ENCODE data around the gene FAM98B.
"Not testable (repeated sequence)": the region's sequence is repeated elsewhere in the genome, so short reads cannot be mapped to it uniquely, and the experiment has no call there.

Gene FAM98B

DNA sequence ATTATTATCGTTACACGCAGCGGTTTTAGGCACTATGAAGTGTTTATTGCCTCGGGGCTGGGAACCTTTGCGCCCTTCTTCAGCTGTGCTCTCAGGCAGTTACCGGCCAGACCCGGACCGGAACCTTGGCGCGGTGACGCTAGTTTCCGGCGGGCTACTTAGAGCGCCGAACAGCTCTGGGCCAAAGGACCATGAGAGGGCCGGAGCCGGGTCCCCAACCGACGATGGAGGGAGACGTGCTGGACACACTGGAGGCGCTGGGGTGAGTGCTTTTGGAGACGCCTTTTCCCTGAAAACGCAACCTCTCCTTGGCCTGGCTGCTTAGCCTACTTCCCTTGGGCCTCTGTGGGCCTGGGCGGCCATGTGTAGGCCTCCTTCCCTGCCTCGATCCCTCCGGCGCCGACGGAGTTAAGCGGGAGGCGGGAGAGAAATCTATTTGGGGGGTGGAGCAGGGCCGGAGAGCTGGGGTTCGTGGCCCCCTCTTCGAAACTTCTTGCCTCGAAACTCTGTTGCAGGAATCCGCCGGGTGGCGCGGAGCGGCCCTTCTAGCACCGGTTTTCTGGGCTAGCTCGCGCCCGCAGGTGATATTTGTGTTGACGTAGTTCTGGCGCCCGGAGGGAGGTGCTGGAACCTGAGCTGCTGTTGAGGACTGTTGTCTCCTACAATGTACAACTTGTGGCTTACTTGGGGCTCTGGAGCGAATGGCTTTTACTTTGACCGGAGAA, at the start of gene FAM98B:
TSS of gene FAM98B (plus strand) at position 157 of the 725 bp plus-strand sequence. CDS start at position 192, 35 bp downstream.
- DNase-seq = peak; percentile 95

DNA sequence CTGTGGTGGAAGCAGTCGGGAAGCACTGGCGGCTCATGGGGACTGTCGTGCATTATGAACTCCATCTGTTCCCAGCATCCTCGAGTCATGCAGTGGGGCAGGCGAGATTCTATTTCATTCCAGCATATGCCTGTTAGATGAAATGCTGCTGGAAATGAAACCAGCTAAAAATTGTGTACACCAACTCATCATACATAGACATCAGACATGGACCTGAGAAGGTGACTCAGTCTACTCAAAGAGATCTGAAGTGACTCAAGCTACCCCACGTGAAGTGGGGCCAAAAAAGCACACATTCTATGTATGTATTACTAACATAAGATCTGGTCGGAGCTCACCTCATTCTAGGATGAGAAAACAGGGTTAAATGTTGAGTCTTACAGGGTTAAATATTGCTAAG, 47.5 kb upstream of the FAM98B start:
- no peak for DNase-seq

DNA sequence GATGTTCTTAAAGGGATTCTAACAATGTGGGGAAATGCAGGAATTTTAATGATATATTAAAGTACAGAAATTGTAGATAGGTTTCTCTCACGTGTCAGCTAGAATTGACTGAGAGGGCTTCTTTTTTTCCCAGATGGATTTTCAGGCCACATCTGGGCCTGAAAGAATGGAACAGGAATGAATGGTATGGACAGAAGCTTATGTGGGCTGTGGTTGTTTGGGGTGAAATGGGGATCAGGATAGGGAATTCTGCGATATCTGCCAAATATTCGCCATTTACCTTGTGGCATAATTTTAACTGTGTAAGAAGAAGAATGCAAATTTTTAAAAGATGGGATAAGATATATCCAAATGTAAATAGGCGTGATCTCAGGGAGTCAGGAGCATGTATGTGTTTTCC, 45.4 kb upstream of the FAM98B start:
- no peak for DNase-seq

- DNase-seq = no peak
These were observed 42.0 kb upstream of the FAM98B start for GRCh38 chr15:38411902-38412301.

DNA sequence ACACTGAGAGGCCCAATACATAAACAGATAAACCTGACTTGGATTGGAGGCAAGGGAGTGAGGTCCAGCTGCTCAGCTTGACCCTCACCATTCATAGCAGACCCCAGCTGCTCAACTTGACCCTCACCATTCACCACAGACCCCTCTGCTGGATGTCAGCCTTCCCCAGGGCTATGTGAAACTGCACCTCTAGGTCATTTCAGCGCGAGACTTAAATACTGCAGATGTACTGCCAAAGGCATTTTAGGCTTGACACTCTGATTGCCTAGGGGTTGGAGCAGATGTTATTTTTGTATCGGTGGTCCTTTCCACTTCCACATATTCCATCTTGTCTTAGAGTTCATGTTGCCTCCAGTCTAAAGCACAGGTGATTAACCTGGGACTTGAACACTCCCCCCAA, 41.5 kb upstream of the FAM98B start:
- DNase-seq = no peak

DNA sequence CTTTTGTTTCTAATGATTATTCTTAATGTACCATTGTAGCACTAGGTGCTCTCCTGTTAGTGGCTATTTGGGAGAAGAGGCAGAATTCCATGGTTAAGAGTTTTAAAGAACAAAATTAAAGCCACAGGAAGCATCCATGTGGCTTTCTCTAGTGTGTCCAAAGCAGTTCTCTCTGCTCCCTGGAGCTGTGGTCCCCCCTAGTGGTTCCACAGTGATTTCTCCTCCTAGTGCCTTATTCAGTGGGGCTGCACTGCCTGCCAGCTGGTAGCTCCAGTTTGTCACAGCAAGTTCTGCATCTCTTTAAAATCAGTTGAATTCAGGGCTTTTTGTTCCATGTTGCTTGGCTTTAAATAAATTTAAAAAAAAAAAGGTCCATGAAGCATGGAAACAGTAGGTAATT, 39.6 kb upstream of the FAM98B start:
- no peak for DNase-seq

- DNase-seq = no peak
These were observed 32.7 kb upstream of the FAM98B start for GRCh38 chr15:38421069-38421690.

- no peak for DNase-seq
These were observed 29.8 kb upstream of the FAM98B start for GRCh38 chr15:38424101-38424552.

- DNase-seq = no peak
These were observed 28.7 kb upstream of the FAM98B start for GRCh38 chr15:38425269-38425668.

DNA sequence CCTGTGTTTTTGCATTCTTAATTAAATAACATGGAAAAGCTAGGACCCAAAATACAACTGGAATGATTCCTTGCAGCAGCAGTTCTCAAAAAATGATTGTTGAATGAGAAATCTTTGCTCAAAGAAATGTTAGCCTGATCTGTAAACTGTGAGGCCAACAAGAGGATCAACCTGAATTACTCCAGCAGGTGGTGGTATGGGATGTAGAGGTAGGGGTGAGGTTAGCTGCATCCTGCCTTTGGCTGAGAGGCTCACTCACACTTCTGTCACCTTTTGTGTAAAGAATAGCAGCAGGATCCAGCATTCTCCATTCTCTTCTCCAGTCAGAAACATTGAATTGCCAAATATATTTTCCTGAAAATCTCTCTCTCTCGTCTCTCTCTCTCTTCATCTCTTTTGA, 26.5 kb upstream of the FAM98B start:
- DNase-seq = no peak

GRCh38 chr15:38430106-38430760, 23.7 kb upstream of the FAM98B start:
- no peak for DNase-seq

- DNase-seq = no peak
These were observed 16.9 kb upstream of the FAM98B start for GRCh38 chr15:38436993-38437392.

DNA sequence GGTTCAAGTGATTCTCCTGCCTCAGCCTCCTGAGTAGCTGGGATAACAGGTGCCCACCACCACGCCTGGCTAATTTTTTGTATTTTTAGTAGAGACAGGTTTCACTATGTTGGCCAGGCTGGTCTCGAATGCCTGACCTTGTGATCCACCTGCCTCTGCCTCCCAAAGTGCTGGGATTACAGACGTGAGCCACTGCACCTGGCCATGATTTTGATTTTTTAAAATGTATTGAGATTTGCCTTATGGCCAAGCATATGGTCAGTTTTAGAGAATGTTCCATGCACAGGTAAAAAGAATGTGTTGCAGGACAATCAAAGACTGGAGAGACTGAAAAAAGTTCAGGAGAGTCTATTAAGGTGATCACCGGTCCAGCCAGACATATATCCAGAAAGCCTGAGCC, 16.3 kb upstream of the FAM98B start:
- DNase-seq = not testable (repeated sequence)

DNA sequence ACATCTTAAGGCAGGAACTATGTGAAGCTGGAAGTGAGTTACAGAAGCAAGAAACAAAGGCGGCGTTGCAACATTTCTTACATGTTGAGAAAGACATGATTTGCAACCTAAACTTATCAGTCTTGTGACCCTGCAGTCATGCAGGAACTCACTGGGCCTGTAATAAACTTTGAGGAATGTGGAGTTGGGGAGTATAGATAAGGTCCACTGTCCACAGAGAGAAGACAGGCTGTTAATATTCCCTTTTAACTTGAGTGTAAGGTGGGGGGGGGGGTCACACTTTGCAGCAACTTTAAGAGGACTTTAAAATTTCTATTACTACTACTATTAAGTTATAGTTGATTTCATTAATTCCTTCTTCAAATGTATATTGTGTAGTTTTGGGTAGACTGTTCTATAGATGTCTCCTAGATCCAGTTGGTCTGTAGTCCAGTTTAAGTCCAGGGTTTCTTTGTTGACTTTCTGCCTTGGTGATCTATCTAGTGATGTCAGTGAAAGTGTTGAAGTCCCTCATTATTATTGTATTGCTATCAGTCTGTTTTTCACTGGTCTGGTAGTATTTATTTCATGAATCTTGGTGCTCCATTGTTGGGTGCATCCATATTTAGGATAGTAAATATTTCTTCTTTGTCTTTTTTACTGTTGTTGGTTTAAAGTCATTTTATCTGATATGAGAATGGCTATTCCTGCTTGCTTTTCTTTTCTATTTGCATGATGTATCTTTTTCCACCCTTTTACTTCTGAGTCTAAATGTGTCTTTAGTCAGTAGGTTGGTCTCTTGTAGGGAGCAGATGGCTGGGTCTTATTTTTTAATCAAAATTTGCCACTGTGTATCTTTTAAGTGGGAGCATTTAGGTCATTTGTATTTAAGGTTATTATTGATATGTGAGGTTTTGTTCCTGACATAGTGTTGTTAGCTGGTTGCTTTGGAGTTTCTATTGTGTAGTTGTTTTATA, 15.6 kb upstream of the FAM98B start:
- DNase-seq = no peak

- DNase-seq = peak; percentile 52 to 57
These were observed 13.4 kb upstream of the FAM98B start for GRCh38 chr15:38440353-38441129.

DNA sequence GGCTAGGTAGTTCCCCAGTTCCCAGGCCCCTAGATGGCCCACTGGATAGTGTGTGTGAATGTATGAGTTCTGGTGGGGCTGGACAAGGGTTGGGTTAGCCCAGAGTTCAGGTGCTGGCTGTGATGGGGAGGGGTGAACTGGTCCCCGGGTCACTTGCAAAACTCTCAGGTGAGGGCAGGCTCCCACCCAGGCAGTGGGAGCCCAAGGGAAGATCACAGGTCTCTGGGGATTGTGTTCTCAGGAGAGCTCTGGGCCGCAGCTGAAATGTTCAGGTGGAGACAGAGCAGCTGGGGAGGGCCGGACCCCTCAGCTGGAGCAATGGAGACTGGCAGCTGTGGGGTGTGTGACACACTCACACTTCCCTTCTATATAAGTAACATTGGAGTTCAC, 12.8 kb upstream of the FAM98B start:
- no peak for DNase-seq

DNA sequence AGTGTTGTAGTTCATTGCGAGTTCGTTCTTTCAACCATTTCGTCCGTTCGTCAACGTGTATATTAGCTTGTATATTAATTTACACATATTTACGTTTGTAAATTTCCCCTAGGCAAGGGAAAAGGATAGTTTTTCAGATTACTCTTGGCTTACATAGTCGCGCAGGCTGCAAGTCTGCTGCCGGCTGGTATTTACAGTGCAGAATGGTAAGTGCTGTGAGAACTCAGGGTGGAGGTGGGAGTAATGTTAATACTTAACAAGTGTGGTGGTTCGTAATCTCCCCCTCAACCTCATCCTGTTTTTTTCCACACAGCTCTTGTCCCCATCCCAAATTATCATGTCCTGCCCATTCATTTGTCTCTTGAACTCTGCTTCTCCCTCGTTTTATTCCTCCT, 766 bp downstream of the FAM98B start:
- no peak for DNase-seq

DNA sequence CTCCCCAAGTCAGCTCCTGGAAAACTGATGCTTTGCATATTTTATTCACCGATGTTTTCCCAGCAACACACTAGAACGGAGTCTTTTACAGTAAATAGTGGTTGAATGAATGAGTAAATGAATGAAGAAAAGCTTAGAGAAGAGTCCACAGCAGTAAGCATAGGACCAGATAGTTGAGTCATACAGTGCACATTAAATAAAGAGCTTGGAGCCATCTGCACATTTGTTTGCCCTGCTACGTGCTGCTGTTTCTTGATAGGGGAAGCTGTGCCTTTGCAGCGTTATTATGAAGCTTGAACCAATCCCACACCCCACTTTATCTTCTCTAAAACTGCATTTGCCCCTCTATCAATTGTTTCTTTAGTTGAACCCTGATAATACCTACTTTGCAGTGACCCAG, 1.2 kb downstream of the FAM98B start:
- no peak for DNase-seq

DNA sequence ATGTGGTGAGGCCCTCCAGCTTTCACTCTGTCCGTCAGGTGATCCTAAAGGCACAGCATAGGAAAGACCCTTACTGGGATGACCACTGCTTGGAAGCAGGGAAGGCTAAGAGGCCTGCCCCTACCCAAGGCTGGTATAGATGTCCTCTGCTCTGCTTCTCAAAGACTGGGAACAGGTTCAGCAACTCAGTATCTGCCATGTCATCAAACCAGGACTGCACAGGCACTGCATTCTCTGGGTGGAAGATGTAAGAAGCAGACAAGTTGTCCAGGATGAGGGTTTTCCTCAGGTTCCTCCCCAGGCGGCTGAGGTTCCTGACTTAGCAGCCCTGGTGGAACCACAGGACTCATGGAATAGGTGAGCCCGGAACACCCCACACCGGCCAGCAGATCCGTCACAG, 4.7 kb downstream of the FAM98B start:
- no peak for DNase-seq

DNA sequence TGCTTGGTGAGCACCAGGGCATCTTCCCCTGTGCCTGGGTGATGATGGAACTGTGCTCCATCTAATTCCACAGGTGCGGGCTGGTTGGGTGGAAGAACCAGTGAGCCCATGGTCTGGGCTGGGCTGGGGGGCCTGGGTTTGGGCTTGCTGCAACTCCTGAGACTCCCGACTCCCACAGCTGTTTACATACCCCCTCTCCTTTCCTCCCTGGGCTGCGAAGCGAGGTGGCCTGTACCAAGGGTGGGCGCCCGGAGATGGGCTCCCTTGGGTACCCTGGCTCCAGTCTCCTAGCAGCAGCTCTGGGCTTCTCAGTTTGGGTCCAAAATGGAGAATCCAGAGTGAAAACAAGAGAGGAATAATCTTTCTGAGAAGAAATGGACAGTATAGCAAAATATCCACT, 5.6 kb downstream of the FAM98B start:
- DNase-seq = no peak

DNA sequence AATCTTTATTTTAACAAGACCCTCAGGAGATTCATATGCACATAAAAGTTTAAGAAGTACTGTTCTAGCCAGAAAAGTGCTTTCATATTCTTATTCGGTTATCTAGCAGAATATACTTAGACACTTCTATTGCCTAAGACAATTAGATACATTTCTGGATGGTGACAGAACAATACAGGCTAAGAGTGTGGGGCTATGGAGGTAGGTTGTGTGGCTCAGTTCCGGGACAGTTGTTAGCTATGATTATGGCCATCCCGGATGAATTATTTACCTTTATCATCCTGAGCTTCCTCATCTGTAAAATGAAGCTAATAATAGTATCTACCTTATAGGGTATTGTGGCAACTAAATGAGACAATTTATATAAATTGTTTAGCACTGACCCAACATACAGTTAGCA, 6.6 kb downstream of the FAM98B start:
- DNase-seq = no peak

Measured in stimulated activated CD4-positive, alpha-beta T cell treated with anti-CD3 and anti-CD28 coated beads, Interleukin-2, amount 100 ng/mL, for 48 hours (primary cell).